ENCODE measurements around the gene SYT8.

Gene SYT8

DNA sequence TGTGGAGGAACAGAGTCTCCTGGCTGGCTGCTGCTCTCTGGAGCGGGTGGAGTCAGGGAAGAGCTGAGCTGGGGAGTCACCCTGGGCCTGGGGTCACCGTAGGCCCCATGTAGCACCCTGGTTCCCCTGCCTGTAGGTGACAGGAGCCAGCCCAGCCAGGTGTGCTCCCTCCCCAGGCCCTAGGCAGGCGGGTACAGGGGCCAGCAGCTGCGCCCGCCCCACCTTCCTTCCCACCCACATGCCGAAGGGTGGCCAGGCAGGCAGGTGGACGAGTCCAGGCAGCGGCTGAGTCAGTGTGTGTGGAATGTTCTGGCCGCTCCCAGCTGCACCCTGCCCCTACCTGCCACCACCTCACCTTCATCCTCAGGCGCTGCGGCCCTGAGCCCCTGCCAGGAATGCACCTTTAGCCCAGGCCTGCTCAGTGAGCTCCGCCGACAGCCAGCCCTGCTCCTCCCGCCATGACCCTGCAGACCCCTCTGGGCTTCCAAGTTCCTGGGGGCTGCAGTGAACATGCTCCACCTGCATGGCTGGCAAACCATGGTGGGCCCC lies 654 bp upstream of the SYT8 start:
- TF ChIP-seq EZH2 (IDR thresholded peaks at IDR 0.05; ENCODE audit: borderline replicate concordance, low read depth, low read length, severe bottlenecking) = no peak
- TF ChIP-seq, protein P1, sequence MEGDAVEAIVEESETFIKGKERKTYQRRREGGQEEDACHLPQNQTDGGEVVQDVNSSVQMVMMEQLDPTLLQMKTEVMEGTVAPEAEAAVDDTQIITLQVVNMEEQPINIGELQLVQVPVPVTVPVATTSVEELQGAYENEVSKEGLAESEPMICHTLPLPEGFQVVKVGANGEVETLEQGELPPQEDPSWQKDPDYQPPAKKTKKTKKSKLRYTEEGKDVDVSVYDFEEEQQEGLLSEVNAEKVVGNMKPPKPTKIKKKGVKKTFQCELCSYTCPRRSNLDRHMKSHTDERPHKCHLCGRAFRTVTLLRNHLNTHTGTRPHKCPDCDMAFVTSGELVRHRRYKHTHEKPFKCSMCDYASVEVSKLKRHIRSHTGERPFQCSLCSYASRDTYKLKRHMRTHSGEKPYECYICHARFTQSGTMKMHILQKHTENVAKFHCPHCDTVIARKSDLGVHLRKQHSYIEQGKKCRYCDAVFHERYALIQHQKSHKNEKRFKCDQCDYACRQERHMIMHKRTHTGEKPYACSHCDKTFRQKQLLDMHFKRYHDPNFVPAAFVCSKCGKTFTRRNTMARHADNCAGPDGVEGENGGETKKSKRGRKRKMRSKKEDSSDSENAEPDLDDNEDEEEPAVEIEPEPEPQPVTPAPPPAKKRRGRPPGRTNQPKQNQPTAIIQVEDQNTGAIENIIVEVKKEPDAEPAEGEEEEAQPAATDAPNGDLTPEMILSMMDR (IDR thresholded peaks at IDR 0.05; ENCODE audit: borderline replicate concordance, extremely low read depth, low read length, poor library complexity, severe bottlenecking) = no peak
- Histone ChIP-seq H3K4me1 (ENCODE audit: insufficient read depth, low read length) (peaks cover 17% of the 10 kb centered on the region), H2AFZ (ENCODE audit: low read depth, low read length) (no peak overlapping the region), H3K27me3 (ENCODE audit: insufficient read depth, low read length, poor library complexity) (no peaks in the 10 kb centered on the region), H4K20me1 (ENCODE audit: insufficient read depth, low read length) (no peaks in the 10 kb centered on the region), H3K9me3 (ENCODE audit: insufficient read depth, low read length, severe bottlenecking) (no peaks in the 10 kb centered on the region), H3K9ac (ENCODE audit: low read depth, low read length) (no peak overlapping the region), H3K36me3 (ENCODE audit: insufficient read depth, low read length) (no peaks in the 10 kb centered on the region), H3K4me3 (ENCODE audit: low read depth in 1 of 2, low read length in 2 of 2) (no peak overlapping the region), H3K27ac (ENCODE audit: low read length) (no peak overlapping the region), H3K79me2 (ENCODE audit: insufficient read depth, low read length) (no peaks in the 10 kb centered on the region), H3K4me2 (ENCODE audit: insufficient read depth, low read length) (no peak overlapping the region)
- DNase-seq = no peak
- ATAC-seq (ENCODE audit: insufficient read depth, low read depth) = no peak

DNA sequence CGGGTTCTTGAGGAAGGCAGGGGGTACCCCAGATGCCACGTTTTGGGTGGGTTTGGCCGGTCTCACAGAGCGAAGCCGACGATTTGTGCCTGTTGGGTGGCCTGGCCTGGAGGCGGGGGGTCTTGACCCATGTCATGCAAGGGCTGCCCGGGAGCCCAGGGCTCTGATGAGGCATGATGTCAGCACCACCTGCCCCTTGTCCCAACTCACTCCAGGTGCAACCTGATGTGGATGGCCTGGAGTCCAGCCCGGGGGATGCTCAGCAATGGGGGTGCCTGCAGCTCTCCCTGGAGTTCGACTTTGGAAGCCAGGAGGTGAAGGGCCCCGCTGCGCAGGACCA lies 851 bp downstream of the SYT8 start:
- no peak for DNase-seq
- H2AFZ ChIP-seq (ENCODE audit: low read depth, low read length) = no peak overlapping the region
- no peaks in the 10 kb centered on the region for H3K79me2 ChIP-seq (ENCODE audit: insufficient read depth, low read length)
- H4K20me1 ChIP-seq (ENCODE audit: insufficient read depth, low read length) = no peaks in the 10 kb centered on the region
- H3K36me3 ChIP-seq (ENCODE audit: insufficient read depth, low read length) = no peaks in the 10 kb centered on the region
- TF ChIP-seq, protein P1 (IDR thresholded peaks at IDR 0.05; ENCODE audit: borderline replicate concordance, extremely low read depth, low read length, poor library complexity, severe bottlenecking) = no peak
- no peak for TF ChIP-seq EZH2 (IDR thresholded peaks at IDR 0.05; ENCODE audit: borderline replicate concordance, low read depth, low read length, severe bottlenecking)
- no peaks in the 10 kb centered on the region for H3K9me3 ChIP-seq (ENCODE audit: insufficient read depth, low read length, severe bottlenecking)
- no peak overlapping the region for H3K4me3 ChIP-seq (ENCODE audit: low read depth in 1 of 2, low read length in 2 of 2)
- H3K9ac ChIP-seq (ENCODE audit: low read depth, low read length) = no peak overlapping the region
- ATAC-seq (ENCODE audit: insufficient read depth, low read depth) = no peak
- H3K27me3 ChIP-seq (ENCODE audit: insufficient read depth, low read length, poor library complexity) = no peaks in the 10 kb centered on the region
- peaks cover 12% of the 10 kb centered on the region for H3K4me1 ChIP-seq (ENCODE audit: insufficient read depth, low read length)
- no peak overlapping the region for H3K27ac ChIP-seq (ENCODE audit: low read length)
- no peak overlapping the region for H3K4me2 ChIP-seq (ENCODE audit: insufficient read depth, low read length)

DNA sequence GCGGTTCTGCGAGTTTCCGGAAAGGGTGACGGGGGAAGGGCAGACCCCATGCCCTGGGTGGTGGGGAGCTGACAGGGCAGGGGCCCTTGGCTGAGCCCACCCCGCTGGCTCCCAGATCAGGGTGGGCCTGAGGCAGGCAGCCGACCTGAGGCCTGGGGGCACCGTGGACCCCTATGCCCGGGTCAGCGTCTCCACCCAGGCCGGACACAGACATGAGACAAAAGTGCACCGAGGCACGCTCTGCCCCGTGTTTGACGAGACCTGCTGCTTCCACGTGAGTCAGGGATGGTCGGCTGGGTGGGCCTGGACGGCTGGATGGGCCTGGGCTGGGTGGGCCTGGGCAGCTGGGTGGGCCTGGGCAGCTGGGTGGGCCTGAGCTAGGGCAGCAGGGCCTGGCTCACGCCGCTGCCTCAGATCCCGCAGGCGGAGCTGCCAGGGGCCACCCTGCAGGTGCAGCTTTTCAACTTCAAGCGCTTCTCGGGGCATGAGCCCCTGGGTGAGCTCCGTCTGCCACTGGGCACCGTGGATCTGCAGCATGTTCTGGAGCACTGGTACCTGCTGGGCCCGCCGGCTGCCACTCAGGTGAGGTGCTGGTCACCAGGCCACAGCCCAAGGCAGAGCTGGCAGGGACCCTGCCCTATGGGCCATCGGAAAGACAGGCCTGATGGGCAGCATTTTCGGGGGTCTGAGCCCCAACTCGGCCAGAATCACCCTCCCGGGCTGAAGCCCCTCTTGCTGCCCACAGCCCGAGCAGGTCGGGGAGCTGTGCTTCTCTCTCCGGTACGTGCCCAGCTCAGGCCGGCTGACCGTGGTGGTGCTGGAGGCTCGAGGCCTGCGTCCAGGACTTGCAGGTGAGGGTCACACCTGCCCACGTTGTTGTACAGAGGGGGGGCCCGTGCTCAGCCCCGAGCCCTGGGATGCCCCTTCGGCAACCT lies 1.5 kb downstream of the SYT8 start:
- Histone ChIP-seq H3K9me3 (ENCODE audit: insufficient read depth, low read length, severe bottlenecking) (no peaks in the 10 kb centered on the region), H3K4me1 (ENCODE audit: insufficient read depth, low read length) (peaks cover 12% of the 10 kb centered on the region), H3K4me2 (ENCODE audit: insufficient read depth, low read length) (no peak overlapping the region), H3K36me3 (ENCODE audit: insufficient read depth, low read length) (no peaks in the 10 kb centered on the region), H3K27ac (ENCODE audit: low read length) (no peak overlapping the region), H3K27me3 (ENCODE audit: insufficient read depth, low read length, poor library complexity) (no peaks in the 10 kb centered on the region), H3K79me2 (ENCODE audit: insufficient read depth, low read length) (no peaks in the 10 kb centered on the region), H3K9ac (ENCODE audit: low read depth, low read length) (no peak overlapping the region), H4K20me1 (ENCODE audit: insufficient read depth, low read length) (no peaks in the 10 kb centered on the region), H3K4me3 (ENCODE audit: low read depth in 1 of 2, low read length in 2 of 2) (no peak overlapping the region), H2AFZ (ENCODE audit: low read depth, low read length) (no peak overlapping the region)
- DNase-seq (no peak), ATAC-seq (ENCODE audit: insufficient read depth, low read depth) (no peak)
- TF ChIP-seq, protein P1 (IDR thresholded peaks at IDR 0.05; ENCODE audit: borderline replicate concordance, extremely low read depth, low read length, poor library complexity, severe bottlenecking) = no peak
- TF ChIP-seq EZH2 (IDR thresholded peaks at IDR 0.05; ENCODE audit: borderline replicate concordance, low read depth, low read length, severe bottlenecking) = no peak
